Kidney epithelial cell (primary cell): ENCODE results near the gene DARS2. TPM values are rescaled to one million over a fixed set of nuclear protein-coding genes. Genes with fewer than 3 reads are reported as not detected.
"Not testable (repeated sequence)": the region's sequence is repeated elsewhere in the genome, so short reads cannot be mapped to it uniquely, and the experiment has no call there.

Source experiments
- DNase-seq: peaks from one replicate; pipeline ENCODE4 v3.0.0-alpha.2; 2010; ENCODE audit warnings: low read depth
- H3K27me3 ChIP-seq: 2 replicates; pipeline ENCODE4 v1.6.0; 2011; ENCODE audit warnings: low read length; ENCODE audit not compliant: control insufficient read depth, insufficient read depth
- H3K36me3 ChIP-seq: 2 replicates; pipeline ENCODE4 v1.5.1; 2011; ENCODE audit warnings: low read length; ENCODE audit not compliant: control insufficient read depth, insufficient read depth
- H3K4me3 ChIP-seq: 2 replicates; pipeline ENCODE4 v1.5.1; 2011; ENCODE audit warnings: low read depth, mild to moderate bottlenecking, control low read depth, low read length
- total RNA-seq: library from RNA; depleted of rRNA; stranded (reverse); fragments of >200 nt; gene quantifications from 2 replicates; pipeline ENCODE4 v1.2.3, GENCODE V29; 2015
- TF ChIP-seq, protein P1 (sequence below): IDR thresholded peaks from 2 replicates; pipeline ENCODE4 v1.5.1; 2011; ENCODE audit warnings: mild to moderate bottlenecking, moderate library complexity, low read length, control low read depth, inconsistent platforms; ENCODE audit not compliant: insufficient read depth, poor library complexity, severe bottlenecking

The DARS2 gene
- total RNA-seq, 1 donor from 2014 or later = 25.4 TPM

- H3K36me3 ChIP-seq = peaks cover 2% of the 10 kb centered on the region
- TF ChIP-seq, protein P1, sequence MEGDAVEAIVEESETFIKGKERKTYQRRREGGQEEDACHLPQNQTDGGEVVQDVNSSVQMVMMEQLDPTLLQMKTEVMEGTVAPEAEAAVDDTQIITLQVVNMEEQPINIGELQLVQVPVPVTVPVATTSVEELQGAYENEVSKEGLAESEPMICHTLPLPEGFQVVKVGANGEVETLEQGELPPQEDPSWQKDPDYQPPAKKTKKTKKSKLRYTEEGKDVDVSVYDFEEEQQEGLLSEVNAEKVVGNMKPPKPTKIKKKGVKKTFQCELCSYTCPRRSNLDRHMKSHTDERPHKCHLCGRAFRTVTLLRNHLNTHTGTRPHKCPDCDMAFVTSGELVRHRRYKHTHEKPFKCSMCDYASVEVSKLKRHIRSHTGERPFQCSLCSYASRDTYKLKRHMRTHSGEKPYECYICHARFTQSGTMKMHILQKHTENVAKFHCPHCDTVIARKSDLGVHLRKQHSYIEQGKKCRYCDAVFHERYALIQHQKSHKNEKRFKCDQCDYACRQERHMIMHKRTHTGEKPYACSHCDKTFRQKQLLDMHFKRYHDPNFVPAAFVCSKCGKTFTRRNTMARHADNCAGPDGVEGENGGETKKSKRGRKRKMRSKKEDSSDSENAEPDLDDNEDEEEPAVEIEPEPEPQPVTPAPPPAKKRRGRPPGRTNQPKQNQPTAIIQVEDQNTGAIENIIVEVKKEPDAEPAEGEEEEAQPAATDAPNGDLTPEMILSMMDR = no peak
- no peaks in the 10 kb centered on the region for H3K27me3 ChIP-seq
- DNase-seq = no peak
- H3K4me3 ChIP-seq = no peak overlapping the region
Measured at GRCh38 chr1:173857363-173857917, 33.0 kb downstream of the DARS2 start.

- H3K4me3 ChIP-seq, H3K27me3 ChIP-seq, H3K36me3 ChIP-seq, DNase-seq: not testable (repeated sequence)
Measured at GRCh38 chr1:173859547-173859946, 35.1 kb downstream of the DARS2 start.

DNA sequence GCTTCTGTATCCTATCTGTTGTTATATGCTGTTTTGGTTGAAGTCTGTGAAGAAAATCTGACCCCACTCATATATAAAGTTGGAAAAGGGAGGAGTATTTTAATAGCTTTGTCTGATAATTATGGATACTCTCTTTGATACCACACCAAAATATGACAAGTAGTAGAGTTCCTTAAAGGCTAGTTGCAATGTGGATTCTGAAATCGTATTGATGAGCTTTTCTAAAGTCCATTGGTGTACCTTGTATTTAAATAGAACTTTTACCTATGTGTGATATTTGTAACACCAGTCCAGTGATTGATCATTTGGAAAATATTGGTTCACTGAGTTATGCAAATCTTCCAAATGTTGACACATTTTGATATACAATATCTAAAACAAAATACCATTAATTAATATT, 35.6 kb downstream of the DARS2 start:
- no peaks in the 10 kb centered on the region for H3K36me3 ChIP-seq
- no peaks in the 10 kb centered on the region for H3K27me3 ChIP-seq
- TF ChIP-seq, protein P1 = no peak
- H3K4me3 ChIP-seq = no peak overlapping the region
- no peak for DNase-seq

GRCh38 chr1:173861731-173862145, 37.3 kb downstream of the DARS2 start:
- TF ChIP-seq, protein P1 = no peak
- H3K4me3 ChIP-seq = no peak overlapping the region
- no peak for DNase-seq
- no peaks in the 10 kb centered on the region for H3K27me3 ChIP-seq
- peaks cover 3% of the 10 kb centered on the region for H3K36me3 ChIP-seq

DNA sequence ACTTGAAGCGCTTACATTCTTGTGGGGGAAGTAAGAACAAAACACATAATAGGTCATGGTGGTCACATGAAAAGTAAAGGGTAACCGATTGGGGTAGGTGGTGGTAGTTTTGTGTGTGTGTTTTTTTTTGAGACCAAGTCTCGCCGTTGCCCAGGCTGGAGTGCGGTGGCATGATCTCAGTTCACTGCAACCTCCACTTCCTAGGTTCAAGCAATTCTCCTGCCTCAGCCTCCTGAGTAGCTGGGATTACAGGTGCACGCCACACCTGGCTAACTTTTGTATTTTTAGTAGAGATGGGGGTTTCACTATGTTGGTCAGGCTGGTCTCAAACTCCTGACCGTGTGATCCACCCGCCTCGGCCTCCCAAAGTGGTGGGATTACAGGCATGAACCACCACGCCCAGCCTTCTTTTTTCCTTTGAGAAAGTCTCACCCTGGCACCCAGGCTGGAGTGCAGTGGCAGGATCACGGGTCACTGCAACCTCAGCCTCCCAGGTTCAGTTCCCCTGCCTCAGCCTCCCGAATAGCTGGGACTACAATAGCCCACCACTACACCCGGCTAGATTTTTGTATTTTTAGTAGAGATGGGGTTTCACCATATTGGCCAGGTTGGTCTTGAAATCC, 37.8 kb downstream of the DARS2 start:
- H3K36me3 ChIP-seq, H3K27me3 ChIP-seq, DNase-seq, H3K4me3 ChIP-seq: not testable (repeated sequence)

DNA sequence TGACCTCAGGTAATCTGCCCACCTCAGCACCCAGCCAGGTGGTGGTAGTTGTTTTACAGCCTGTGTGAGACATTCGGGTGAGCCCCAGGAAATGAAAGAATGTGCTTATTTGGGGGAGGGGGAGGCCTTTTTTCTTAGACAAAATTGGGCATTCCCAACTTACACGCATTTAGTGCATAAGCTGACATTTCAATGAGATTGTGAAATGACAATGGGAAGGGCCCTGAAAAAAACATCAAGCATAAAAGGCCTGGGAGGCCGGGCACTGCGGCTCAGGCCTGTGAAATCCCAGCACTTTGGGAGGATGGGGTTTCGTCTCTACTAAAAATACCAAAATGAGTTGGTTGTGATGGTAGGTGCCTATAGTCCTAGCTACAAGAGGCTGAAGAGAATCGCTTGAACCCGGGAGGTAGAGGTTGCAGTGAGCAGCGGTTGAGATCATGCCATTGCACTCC, 38.3 kb downstream of the DARS2 start:
- TF ChIP-seq, protein P1 = no peak
- Histone ChIP-seq H3K27me3 (no peaks in the 10 kb centered on the region), H3K4me3 (no peak overlapping the region), H3K36me3 (peaks cover 3% of the 10 kb centered on the region)
- no peak for DNase-seq
